ENCODE data around the gene ZNF574. TPM values are rescaled to one million over a fixed set of nuclear protein-coding genes. Genes with fewer than 3 reads are reported as not detected.

The ZNF574 gene
- polyA plus RNA-seq, 3 donors: 3.3 to 9.6 (median 4.9) TPM

GRCh38 chr19:42095814-42096230, 19.9 kb downstream of the ZNF574 start:
- Histone ChIP-seq H3K36me3 (replicated peaks in 1 of 2; ENCODE audit: control insufficient read depth in 1 of 2, insufficient read depth in 2 of 2, low read length in 2 of 2) (peaks cover 86 to 97% of the 10 kb centered on the region in 2 donors), H3K9ac (ENCODE audit: insufficient read depth, low read length, poor library complexity, severe bottlenecking) (no peak overlapping the region), H3K4me1 (ENCODE audit: control insufficient read depth in 1 of 2, insufficient read depth in 2 of 2, low read length in 2 of 2) (no peaks in the 10 kb centered on the region), H3K4me2 (replicated peaks; ENCODE audit: extremely low read depth, low read length, poor library complexity, severe bottlenecking) (no peak overlapping the region), H3K9me3 (replicated peaks in 1 of 2; ENCODE audit: control insufficient read depth in 1 of 2, insufficient read depth in 1 of 2, low read length in 2 of 2) (no peaks in the 10 kb centered on the region), H3K79me2 (ENCODE audit: insufficient read depth, low read length) (no peaks in the 10 kb centered on the region), H3K27me3 (ENCODE audit: control insufficient read depth in 2 of 2, insufficient read depth in 2 of 2, low read length in 2 of 2) (no peaks in the 10 kb centered on the region), H2AFZ (ENCODE audit: insufficient read depth, low read depth, low read length, poor library complexity, severe bottlenecking) (no peak overlapping the region), H3K4me3 (replicated peaks in 1 of 3; ENCODE audit: low read depth in 2 of 3, low read length in 3 of 3) (no peak overlapping the region), H4K20me1 (ENCODE audit: insufficient read depth, low read length) (peaks cover 96% of the 10 kb centered on the region), H3K27ac (ENCODE audit: low read depth in 1 of 2, low read length in 2 of 2) (no peak overlapping the region)
- peaks cover 72 to 94% of the 10 kb centered on the region in 2 donors for H3K36me3 Mint-ChIP-seq
- no peak overlapping the region for H3K27ac Mint-ChIP-seq
- intact Hi-C loops (cut with micrococcal nuclease): no loop called here
- H3K9me3 Mint-ChIP-seq: no peaks in the 10 kb centered on the region
- no peak for TF ChIP-seq CTCF (IDR thresholded peaks at IDR 0.05)
- H3K4me1 Mint-ChIP-seq: peaks cover 6% of the 10 kb centered on the region
- WGBS (ENCODE audit: insufficient coverage): 91% methylated on average over 26 of the region's 28 CpGs
- no peak overlapping the region for H3K4me3 Mint-ChIP-seq
- peaks cover 0 to 2% (median 0%) of the 10 kb centered on the region in 3 donors for H3K27me3 Mint-ChIP-seq (ENCODE audit: low read depth in 3 of 3)
- no peak for DNase-seq

GRCh38 chr19:42096255-42096837, 20.4 kb downstream of the ZNF574 start:
- no peak for DNase-seq
- Histone ChIP-seq H3K36me3 (replicated peaks in 1 of 2; ENCODE audit: control insufficient read depth in 1 of 2, insufficient read depth in 2 of 2, low read length in 2 of 2) (peaks cover 88 to 97% of the 10 kb centered on the region in 2 donors), H3K79me2 (ENCODE audit: insufficient read depth, low read length) (no peaks in the 10 kb centered on the region), H2AFZ (ENCODE audit: insufficient read depth, low read depth, low read length, poor library complexity, severe bottlenecking) (no peak overlapping the region), H3K27me3 (ENCODE audit: control insufficient read depth in 2 of 2, insufficient read depth in 2 of 2, low read length in 2 of 2) (no peaks in the 10 kb centered on the region), H3K9me3 (replicated peaks in 1 of 2; ENCODE audit: control insufficient read depth in 1 of 2, insufficient read depth in 1 of 2, low read length in 2 of 2) (no peaks in the 10 kb centered on the region), H3K9ac (ENCODE audit: insufficient read depth, low read length, poor library complexity, severe bottlenecking) (no peak overlapping the region), H3K4me2 (replicated peaks; ENCODE audit: extremely low read depth, low read length, poor library complexity, severe bottlenecking) (no peak overlapping the region), H3K27ac (ENCODE audit: low read depth in 1 of 2, low read length in 2 of 2) (no peak overlapping the region), H3K4me3 (replicated peaks in 1 of 3; ENCODE audit: low read depth in 2 of 3, low read length in 3 of 3) (no peak overlapping the region), H3K4me1 (ENCODE audit: control insufficient read depth in 1 of 2, insufficient read depth in 2 of 2, low read length in 2 of 2) (no peaks in the 10 kb centered on the region), H4K20me1 (ENCODE audit: insufficient read depth, low read length) (peaks cover 96% of the 10 kb centered on the region)
- Mint-ChIP-seq H3K9me3 (no peaks in the 10 kb centered on the region), H3K4me3 (no peak overlapping the region), H3K4me1 (peaks cover 2% of the 10 kb centered on the region), H3K36me3 (peaks cover 73 to 94% of the 10 kb centered on the region in 2 donors), H3K27me3 (ENCODE audit: low read depth in 3 of 3) (peaks cover 0 to 2% (median 0%) of the 10 kb centered on the region in 3 donors), H3K27ac (no peak overlapping the region)
- intact Hi-C loops (cut with micrococcal nuclease): no loop called here
- WGBS (ENCODE audit: insufficient coverage): 97% methylated on average over 9 of the region's 15 CpGs
- no peak for TF ChIP-seq CTCF (IDR thresholded peaks at IDR 0.05)

Data from CD14-positive monocyte (primary cell).